HEK293T (cell line): ENCODE measurements around the gene MTF2.

Experiments used
- CTCF ChIA-PET: fragments of 350-600 bp; formaldehyde crosslinking; extraction: SDS; loops from one replicate; lab custom pipeline; 2021; ENCODE audit warnings: antibody characterized with exemption, inconsistent platforms; lab: Yijun Ruan, JAX
- POLR2A ChIA-PET: fragments of 350-600 bp; formaldehyde crosslinking; extraction: SDS; loops from one replicate; lab custom pipeline; 2020; ENCODE audit warnings: antibody characterized with exemption, inconsistent platforms; lab: Yijun Ruan, JAX
- DNase-seq: peaks from one replicate; pipeline ENCODE4 v3.0.0; 2012; ENCODE audit warnings: mixed read lengths; ENCODE audit errors: extremely low spot score
- ARNT ChIP-seq: fragments of 450-650 bp; IDR thresholded peaks from 2 replicates; pipeline ENCODE4 v1.6.1; 2017; ENCODE audit warnings: mild to moderate bottlenecking
- BHLHE40 ChIP-seq: fragments of 450-650 bp; IDR thresholded peaks from 2 replicates; pipeline ENCODE4 v1.6.1; 2016; ENCODE audit warnings: mild to moderate bottlenecking, moderate library complexity, borderline replicate concordance
- CTBP1 ChIP-seq: fragments of 450-650 bp; IDR thresholded peaks from 2 replicates; pipeline ENCODE4 v1.6.1; 2016; ENCODE audit warnings: borderline replicate concordance
- ELF4 ChIP-seq: fragments of 450-650 bp; IDR thresholded peaks from 2 replicates; pipeline ENCODE4 v1.6.1; 2017; ENCODE audit warnings: antibody characterized with exemption
- FOXA1 ChIP-seq: fragments of 450-650 bp; IDR thresholded peaks from 2 replicates; pipeline ENCODE4 v1.6.1; 2016; ENCODE audit warnings: mild to moderate bottlenecking
- FOXK2 ChIP-seq: fragments of 450-650 bp; IDR thresholded peaks from 2 replicates; pipeline ENCODE4 v1.6.1; 2016; ENCODE audit warnings: mild to moderate bottlenecking
- FOXM1 ChIP-seq: fragments of 450-650 bp; IDR thresholded peaks from 2 replicates; pipeline ENCODE4 v1.6.1; 2017; ENCODE audit warnings: mild to moderate bottlenecking, borderline replicate concordance
- HDGF ChIP-seq: fragments of 450-650 bp; IDR thresholded peaks from 2 replicates; pipeline ENCODE4 v1.6.1; 2017; ENCODE audit warnings: antibody characterized with exemption, borderline replicate concordance
- L3MBTL2 ChIP-seq: fragments of 450-650 bp; conservative IDR thresholded peaks from 2 replicates; pipeline ENCODE4 v1.6.1; 2016; ENCODE audit warnings: mild to moderate bottlenecking
- LEF1 ChIP-seq: fragments of 450-650 bp; IDR thresholded peaks from 2 replicates; pipeline ENCODE4 v1.6.1; 2017; ENCODE audit warnings: mild to moderate bottlenecking, borderline replicate concordance
- NFRKB ChIP-seq: fragments of 450-650 bp; IDR thresholded peaks from 2 replicates; pipeline ENCODE4 v1.6.1; 2016; ENCODE audit warnings: mild to moderate bottlenecking, moderate library complexity
- SP1 ChIP-seq: fragments of 450-650 bp; IDR thresholded peaks from 2 replicates; pipeline ENCODE4 v1.6.1; 2017
- SUZ12 ChIP-seq: fragments of 450-650 bp; IDR thresholded peaks from 2 replicates; pipeline ENCODE4 v1.6.1; 2016; ENCODE audit warnings: mild to moderate bottlenecking
- TARDBP ChIP-seq: fragments of 450-650 bp; IDR thresholded peaks from 2 replicates; pipeline ENCODE4 v1.6.1; 2016
- ZNF384 ChIP-seq: fragments of 450-650 bp; IDR thresholded peaks from 2 replicates; pipeline ENCODE4 v1.6.1; 2016
- TF ChIP-seq, protein P1 (sequence below): fragments of 450-650 bp; IDR thresholded peaks from 2 replicates; pipeline ENCODE4 v1.6.1; 2016

The MTF2 gene

DNA sequence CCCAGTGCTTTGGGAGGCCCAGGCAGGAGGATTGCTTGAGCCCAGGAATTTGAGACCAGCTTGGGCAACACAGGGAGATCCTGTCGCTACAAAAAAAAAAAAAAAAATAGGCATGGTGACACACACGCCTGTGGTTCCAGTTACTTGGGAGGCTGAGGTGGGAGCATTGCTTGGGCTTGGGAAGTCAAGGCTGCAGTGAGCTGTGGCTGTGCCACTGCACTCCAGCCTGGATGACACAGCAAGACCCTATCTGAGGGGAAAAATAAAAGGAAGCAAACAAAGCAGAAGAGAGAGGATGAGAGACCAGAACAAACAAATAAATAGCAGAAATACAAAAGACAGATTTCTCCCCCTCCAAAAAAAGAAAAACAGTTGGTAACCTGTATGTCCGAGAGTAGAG is 34.0 kb downstream of the MTF2 start:
- TF ChIP-seq NFRKB (no peak), ZNF384 (no peak), BHLHE40 (no peak), FOXA1 (no peak), SUZ12 (no peak), LEF1 (no peak), ELF4 (no peak), L3MBTL2 (no peak), TARDBP (no peak), CTBP1 (no peak), FOXM1 (no peak), SP1 (no peak)
- TF ChIP-seq, protein P1, sequence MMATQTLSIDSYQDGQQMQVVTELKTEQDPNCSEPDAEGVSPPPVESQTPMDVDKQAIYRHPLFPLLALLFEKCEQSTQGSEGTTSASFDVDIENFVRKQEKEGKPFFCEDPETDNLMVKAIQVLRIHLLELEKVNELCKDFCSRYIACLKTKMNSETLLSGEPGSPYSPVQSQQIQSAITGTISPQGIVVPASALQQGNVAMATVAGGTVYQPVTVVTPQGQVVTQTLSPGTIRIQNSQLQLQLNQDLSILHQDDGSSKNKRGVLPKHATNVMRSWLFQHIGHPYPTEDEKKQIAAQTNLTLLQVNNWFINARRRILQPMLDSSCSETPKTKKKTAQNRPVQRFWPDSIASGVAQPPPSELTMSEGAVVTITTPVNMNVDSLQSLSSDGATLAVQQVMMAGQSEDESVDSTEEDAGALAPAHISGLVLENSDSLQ: no peak
- ChIA-PET POLR2A (interaction anchor here (1.1 kb wide), 1 partner anchor 34 kb away, joined by 3 read pairs; the partner anchor contains the start of gene MTF2), CTCF (no interaction called here)
- DNase-seq: no peak

DNA sequence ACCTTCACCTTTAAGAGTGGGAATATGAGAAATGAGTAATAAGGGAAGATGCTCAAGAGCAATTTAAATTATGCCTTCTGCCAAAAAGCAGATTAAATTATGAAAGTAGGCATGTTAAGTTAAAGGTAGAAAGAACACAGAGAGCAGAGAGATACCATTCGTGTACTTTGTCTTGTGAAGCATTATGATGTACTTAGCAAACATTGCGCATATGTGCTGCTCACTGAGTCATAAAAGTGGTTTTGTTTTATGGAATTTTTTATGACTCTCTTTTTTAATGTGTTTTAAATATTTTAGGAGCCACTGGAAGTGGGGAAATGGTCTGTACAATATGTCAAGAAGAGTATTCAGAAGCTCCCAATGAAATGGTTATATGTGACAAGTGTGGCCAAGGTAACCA is 35.3 kb downstream of the MTF2 start:
- POLR2A ChIA-PET: no interaction called here
- CTCF ChIA-PET: no interaction called here
- TF ChIP-seq BHLHE40 (no peak), FOXA1 (no peak), TARDBP (no peak), SUZ12 (no peak), ZNF384 (no peak), SP1 (no peak)
- TF ChIP-seq, protein P1: no peak
- DNase-seq: no peak

DNA sequence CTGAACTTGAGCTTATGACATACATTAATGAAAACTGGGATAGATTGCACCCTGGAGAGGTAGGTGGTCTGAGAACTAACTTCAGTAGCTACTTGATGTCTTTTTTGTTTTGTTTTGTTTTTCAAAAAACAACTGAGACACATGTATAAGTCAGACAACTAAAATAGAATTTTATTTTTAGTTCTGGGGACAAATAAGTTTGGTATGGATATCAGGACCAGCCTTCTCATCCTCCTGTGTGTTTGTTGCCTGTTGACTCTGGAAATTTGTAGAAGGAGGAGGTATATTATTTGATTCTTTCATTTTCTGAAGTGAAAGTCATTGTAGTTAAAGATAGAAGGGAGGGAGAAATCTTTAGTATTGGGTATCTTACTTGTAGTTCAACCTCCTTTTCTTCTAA is 41.5 kb downstream of the MTF2 start:
- TF ChIP-seq L3MBTL2 (no peak), ZNF384 (no peak), ARNT (no peak), NFRKB (no peak), SP1 (no peak), BHLHE40 (no peak), FOXK2 (no peak), TARDBP (no peak), ELF4 (no peak), HDGF (no peak), CTBP1 (no peak), LEF1 (no peak), FOXA1 (no peak), SUZ12 (no peak), FOXM1 (no peak)
- TF ChIP-seq, protein P1: no peak
- ChIA-PET CTCF (interaction anchor here (0.7 kb wide), 1 partner anchor 97 kb away, joined by 3 read pairs; no protein-coding TSS in a partner anchor), POLR2A (no interaction called here)
- DNase-seq: no peak

DNA sequence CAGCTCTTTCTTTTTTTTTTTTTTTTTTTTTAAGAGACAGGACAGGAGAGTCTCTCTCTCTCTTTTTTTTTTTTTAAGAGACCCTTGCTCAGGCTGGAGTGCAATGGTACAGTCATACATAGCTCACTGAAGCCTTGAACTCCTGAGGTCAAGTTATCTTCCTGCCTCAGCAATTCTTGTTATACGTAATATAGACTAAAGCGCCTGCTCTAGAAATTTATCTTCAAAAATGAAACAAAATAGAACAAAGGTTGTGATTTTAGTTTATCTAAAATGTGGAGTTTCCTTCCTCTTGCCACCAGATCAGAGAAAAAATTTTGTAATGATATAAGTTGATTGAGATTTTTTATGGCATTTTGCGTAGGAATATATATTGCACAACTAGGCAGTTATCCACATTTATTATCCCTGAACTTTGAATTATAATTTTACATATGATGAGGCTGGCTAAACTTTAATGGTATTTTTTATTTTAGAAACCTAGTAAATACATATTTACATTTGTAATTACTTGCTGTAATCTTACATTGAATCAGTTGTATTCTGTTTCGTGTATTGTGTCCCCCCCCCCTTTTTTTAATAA is 44.2 kb downstream of the MTF2 start:
- DNase-seq: no peak
- ChIA-PET CTCF (interaction anchor here (0.7 kb wide), 1 partner anchor 42 kb away, joined by 5 read pairs; no protein-coding TSS in a partner anchor), POLR2A (no interaction called here)
- TF ChIP-seq NFRKB: no peak
- no peak for TF ChIP-seq LEF1
- TF ChIP-seq SUZ12: no peak

DNA sequence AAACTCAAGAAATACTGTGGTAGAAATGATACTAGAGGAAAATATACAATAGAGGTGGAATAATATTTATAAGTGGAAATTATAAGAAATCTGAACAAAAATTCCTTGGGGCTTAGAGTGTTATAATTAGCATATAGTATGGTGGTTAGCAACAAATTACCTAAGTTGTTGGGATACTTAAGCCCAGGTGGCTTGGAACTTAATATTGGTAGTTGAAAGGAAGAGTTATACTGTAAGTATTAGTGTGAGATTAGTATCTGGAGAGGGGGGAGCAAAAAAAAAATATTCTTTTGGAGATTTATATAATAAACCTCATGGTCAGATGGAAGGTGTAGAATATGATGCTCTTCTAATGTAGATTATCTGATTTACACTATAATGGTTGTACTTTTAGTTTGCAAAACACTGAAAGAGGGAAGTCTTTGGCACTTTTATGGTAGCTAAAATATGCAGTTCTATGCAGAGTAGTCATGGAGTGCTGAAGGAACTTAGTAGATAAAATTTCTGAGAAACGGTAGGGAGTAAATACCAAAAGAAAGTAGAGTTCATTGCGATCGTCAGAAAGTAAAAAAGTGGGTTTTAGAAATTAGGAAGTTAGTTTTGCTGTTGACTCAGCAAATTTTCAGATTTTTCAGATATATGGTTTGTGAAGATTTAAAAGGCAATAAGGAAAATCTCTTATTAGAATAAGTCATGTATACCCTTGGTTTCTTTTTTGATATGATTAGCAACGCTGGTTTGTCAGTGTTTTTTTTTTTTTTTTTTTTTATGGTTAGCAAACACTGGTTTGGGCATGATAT is 45.7 kb downstream of the MTF2 start:
- ChIA-PET CTCF (interaction anchor here (0.7 kb wide), 1 partner anchor 15 kb away, joined by 4 read pairs; no protein-coding TSS in a partner anchor), POLR2A (no interaction called here)
- no peak for TF ChIP-seq ZNF384
- TF ChIP-seq L3MBTL2: no peak
- no peak for TF ChIP-seq NFRKB
- TF ChIP-seq CTBP1: no peak
- no peak for TF ChIP-seq HDGF
- no peak for TF ChIP-seq TARDBP
- no peak for TF ChIP-seq ELF4
- TF ChIP-seq LEF1: no peak
- TF ChIP-seq ARNT: no peak
- TF ChIP-seq FOXM1: no peak
- TF ChIP-seq SP1: no peak
- TF ChIP-seq, protein P1: no peak
- no peak for TF ChIP-seq SUZ12
- no peak for TF ChIP-seq FOXA1
- TF ChIP-seq FOXK2: no peak
- TF ChIP-seq BHLHE40: no peak
- DNase-seq: no peak
